AG09309 (cell line): Measurements from ENCODE around the gene TAS2R7.

Experiments used
- DNase-seq: peaks from one replicate; pipeline ENCODE4 v3.0.0-alpha.2; 2010; ENCODE audit warnings: low read depth
- H3K4me3 ChIP-seq: 2 replicates; pipeline ENCODE4 v1.5.1; 2011; ENCODE audit warnings: mild to moderate bottlenecking, low read depth, low read length, moderate library complexity; ENCODE audit not compliant: control insufficient read depth
- CTCF ChIP-seq: IDR thresholded peaks from 2 replicates; pipeline ENCODE4 v1.5.1; 2011; ENCODE audit warnings: mild to moderate bottlenecking, low read depth, low read length, inconsistent platforms; ENCODE audit not compliant: insufficient read depth, control insufficient read depth; ENCODE audit errors: missing control alignments

TAS2R7 gene

GRCh38 chr12:10829994-10830393, 27.6 kb upstream of the TAS2R7 start:
- no peak overlapping the region for H3K4me3 ChIP-seq
- TF ChIP-seq CTCF: no peak
- no peak for DNase-seq

DNA sequence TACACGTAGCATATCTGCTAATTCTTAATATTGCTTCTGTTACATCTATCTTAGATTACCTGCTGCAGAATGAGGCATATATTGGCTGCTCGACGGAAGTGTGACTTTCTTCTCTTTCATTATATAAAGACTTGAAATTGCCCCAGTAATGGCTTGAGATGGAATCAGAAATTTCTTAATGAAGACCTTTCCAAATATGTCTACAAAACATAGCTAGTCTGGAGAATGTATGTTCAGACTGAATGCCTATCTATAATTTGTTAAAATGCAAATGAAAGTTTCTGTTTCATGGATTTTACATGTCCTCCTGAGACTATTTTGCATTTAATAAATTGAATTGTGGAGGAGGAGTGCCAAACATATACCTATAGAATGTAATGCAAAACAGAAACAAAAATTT, 23.8 kb upstream of the TAS2R7 start, which contains the start of gene TAS2R10:
Gene TAS2R10 (minus strand): TSS at position 101 of the 400 bp plus-strand sequence. CDS start 89 bp downstream, at position 12.
- H3K4me3 ChIP-seq: no peak within 1 kb of the TSS
- TF ChIP-seq CTCF: no peak
- no peak for DNase-seq

- DNase-seq: no peak
- no peak overlapping the region for H3K4me3 ChIP-seq
- no peak for TF ChIP-seq CTCF
Observed at GRCh38 chr12:10824957-10825356, 22.5 kb upstream of the TAS2R7 start.

DNA sequence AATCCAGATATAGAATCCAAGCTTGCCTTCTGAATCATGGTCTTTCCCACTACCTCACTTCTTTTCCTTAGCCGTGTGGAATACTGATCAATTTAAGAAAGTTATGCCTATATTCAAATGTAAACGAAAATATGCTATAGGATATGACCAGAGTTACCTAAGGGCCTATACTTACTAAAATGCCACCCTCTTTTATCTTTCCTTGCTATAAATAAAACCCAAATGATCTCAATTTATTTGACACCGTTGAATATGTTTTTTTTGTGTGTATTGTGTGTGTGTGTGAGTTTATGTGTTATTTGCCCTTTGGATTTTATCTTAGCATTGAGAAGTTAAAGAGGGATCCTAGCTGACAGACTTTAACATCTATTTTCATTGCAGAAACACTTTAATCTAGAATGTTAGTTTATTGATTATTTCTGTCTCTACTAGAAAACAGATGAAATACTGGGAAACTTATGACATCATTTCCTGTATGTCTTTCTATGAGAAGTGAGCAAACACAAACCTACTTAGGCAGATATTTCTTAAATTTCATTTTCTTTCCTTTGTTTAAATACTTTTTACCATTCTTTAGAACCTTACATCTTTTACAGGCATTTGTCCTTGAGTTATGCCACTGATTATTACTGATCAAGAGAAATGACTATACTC, 9.6 kb upstream of the TAS2R7 start:
- TF ChIP-seq CTCF: no peak
- DNase-seq: no peak
- H3K4me3 ChIP-seq: no peak overlapping the region

DNA sequence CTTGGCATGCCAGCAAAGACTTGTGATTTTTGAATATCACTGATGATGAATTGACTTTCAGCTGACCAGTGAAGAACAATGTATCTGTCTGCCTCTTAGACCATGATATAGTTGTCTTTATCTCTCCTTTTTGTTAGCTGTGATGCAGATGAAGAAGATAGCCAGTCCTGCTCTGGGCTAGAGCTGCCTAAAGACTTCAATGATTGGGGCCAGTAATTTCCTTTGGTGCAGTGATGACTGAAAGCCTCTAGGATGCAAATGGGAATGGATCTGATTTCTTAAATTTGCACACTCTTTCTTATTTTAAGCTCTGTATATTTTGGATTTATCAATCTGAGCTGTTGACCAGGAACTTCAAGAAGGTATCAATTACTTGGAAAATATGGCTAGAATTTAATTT, 7.6 kb upstream of the TAS2R7 start, which contains the start of gene TAS2R9:
Gene TAS2R9 (minus strand): TSS at position 101 of the 400 bp plus-strand sequence. CDS start 93 bp downstream, at position 8.
- no peak for TF ChIP-seq CTCF
- H3K4me3 ChIP-seq: no peak within 1 kb of the TSS
- no peak for DNase-seq

DNA sequence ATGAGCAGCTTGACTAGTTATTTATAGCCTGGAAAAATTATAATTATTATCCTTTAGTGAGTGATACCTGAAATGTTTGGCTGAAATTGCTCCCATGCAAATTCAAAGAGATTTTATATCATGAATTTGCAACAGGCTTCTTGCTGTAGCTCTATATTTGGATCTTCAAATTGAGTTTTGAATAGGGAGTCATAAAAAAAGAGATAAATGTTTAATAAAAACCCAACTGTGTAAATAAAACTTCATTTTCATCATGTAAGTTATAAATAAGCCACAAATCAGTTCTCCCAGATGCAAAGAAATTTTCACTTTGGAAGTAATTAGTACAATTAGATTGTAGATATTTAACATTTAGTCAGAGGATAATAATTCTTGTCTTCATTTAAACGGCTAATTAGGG, 4.8 kb upstream of the TAS2R7 start, which contains the start of gene TAS2R8:
Gene TAS2R8 (minus strand): TSS at position 101 of the 400 bp plus-strand sequence. CDS start 306 bp downstream, outside the sequence.
- H3K4me3 ChIP-seq: no peak within 1 kb of the TSS
- TF ChIP-seq CTCF: no peak
- DNase-seq: no peak

GRCh38 chr12:10801741-10802140, 686 bp downstream of the TAS2R7 start:
- no peak for TF ChIP-seq CTCF
- no peak for DNase-seq
- no peak overlapping the region for H3K4me3 ChIP-seq
